H1 (cell line): ENCODE measurements around the gene TEX47. TPM values are rescaled to one million over a fixed set of nuclear protein-coding genes. Genes with fewer than 3 reads are reported as not detected.

Experiments
- CHD2 ChIP-seq: IDR thresholded peaks from 2 replicates; pipeline ENCODE4 v1.6.1; 2012; ENCODE audit warnings: low read length, improper control_type of control experiment
- MAFK ChIP-seq: IDR thresholded peaks from 2 replicates; pipeline ENCODE4 v1.6.1; 2012; ENCODE audit warnings: low read depth, mild to moderate bottlenecking, improper control_type of control experiment, low read length
- SUZ12 ChIP-seq: fragments of 200-600 bp; sonication (generic); IDR thresholded peaks from 2 replicates; pipeline ENCODE4 v1.6.1; 2012; ENCODE audit warnings: mild to moderate bottlenecking, inconsistent platforms, low read length, moderate library complexity, mixed read lengths
- TCF12 ChIP-seq: IDR thresholded peaks from 2 replicates; pipeline ENCODE4 v1.6.1; 2011; ENCODE audit warnings: low read depth, mild to moderate bottlenecking, low read length
- ZNF274 ChIP-seq: IDR thresholded peaks from 2 replicates; pipeline ENCODE4 v1.7.0; 2012; ENCODE audit warnings: low read length, borderline replicate concordance; ENCODE audit errors: extremely low read depth
- polyA plus RNA-seq, 7 experiments: library from polyadenylated mRNA; depleted of rRNA in 3 of 7; stranded (reverse) in 5 of 7; unstranded in 2 of 7; fragments of >200 nt in 5 of 7; fragments of 200-250 nt in 2 of 7; gene quantifications; 1 replicate in 5 of 7; 2 replicates in 1 of 7; 4 replicates in 1 of 7; pipeline versions ENCODE4 v1.2.1 to v1.2.3, GENCODE V29; 2011 to 2013; ENCODE audit warnings: missing spikeins in 2 of 7, mixed read lengths in 2 of 7
- total RNA-seq: library from RNA; stranded (reverse); fragmentation: NEBNext Ultra II Directional; extraction: Animal tissue kit (Norgen Biotek cat#: 25700); gene quantifications from 2 replicates; pipeline ENCODE4 v1.2.1, GENCODE V29; 2021
- TF ChIP-seq, protein P1 (sequence below), 3 experiments: IDR thresholded peaks; 1 replicate in 2 of 3; 2 replicates in 1 of 3; pipeline versions ENCODE4 v1.5.1 to v1.6.1; 2011; ENCODE audit warnings: low read length in 3 of 3, mild to moderate bottlenecking in 3 of 3, inconsistent platforms in 2 of 3, low read depth in 1 of 3, moderate library complexity in 1 of 3; ENCODE audit not compliant: insufficient read depth in 1 of 3; ENCODE audit errors: control extremely low read depth in 1 of 3

TEX47 gene
- total and polyA plus RNA-seq, 2 of the 8 experiments (the other 6 are each of a cell fraction or from before 2014, with no cell fraction given): not detected

DNA sequence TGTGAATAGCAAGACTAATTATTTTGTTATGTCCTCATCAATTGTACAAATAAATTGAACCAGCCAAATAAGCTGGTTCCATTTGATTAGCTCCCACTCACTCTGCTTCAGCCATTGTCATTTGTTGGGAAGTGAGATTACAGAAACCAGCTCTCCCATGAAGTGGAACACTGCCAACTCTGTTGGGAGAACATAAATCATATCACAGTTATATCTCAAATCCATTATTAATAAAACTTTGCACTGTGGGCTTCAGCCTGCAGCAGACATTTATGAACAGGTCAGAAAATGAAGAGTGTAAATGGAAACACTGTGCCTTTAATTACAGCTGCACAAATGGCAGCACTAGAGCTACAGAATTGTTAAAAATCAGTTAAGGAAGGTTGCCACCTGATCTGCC, 46.7 kb upstream of the TEX47 start (continued):
- TF ChIP-seq, protein P1, sequence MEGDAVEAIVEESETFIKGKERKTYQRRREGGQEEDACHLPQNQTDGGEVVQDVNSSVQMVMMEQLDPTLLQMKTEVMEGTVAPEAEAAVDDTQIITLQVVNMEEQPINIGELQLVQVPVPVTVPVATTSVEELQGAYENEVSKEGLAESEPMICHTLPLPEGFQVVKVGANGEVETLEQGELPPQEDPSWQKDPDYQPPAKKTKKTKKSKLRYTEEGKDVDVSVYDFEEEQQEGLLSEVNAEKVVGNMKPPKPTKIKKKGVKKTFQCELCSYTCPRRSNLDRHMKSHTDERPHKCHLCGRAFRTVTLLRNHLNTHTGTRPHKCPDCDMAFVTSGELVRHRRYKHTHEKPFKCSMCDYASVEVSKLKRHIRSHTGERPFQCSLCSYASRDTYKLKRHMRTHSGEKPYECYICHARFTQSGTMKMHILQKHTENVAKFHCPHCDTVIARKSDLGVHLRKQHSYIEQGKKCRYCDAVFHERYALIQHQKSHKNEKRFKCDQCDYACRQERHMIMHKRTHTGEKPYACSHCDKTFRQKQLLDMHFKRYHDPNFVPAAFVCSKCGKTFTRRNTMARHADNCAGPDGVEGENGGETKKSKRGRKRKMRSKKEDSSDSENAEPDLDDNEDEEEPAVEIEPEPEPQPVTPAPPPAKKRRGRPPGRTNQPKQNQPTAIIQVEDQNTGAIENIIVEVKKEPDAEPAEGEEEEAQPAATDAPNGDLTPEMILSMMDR (IDR thresholded peaks at IDR 0.05; ENCODE audit: control extremely low read depth in 1 of 3, insufficient read depth in 1 of 3, low read depth in 1 of 3, low read length in 3 of 3): no peak
- TF ChIP-seq MAFK (no peak), SUZ12 (no peak), CHD2 (no peak), ZNF274 (no peak), TCF12 (no peak)
